Activated T-cell treated with anti-CD3 and anti-CD28 coated beads for 4 hours (primary cell): ENCODE results near the gene DNTTIP2.
"Not testable (repeated sequence)": the region's sequence is repeated elsewhere in the genome, so short reads cannot be mapped to it uniquely, and the experiment has no call there.

Experiments used
- DNase-seq: peaks from one replicate; pipeline ENCODE4 v3.0.0-alpha.2; 2020

Gene DNTTIP2

GRCh38 chr1:93874025-93874651 lies 4.9 kb downstream of the DNTTIP2 start:
- no peak for DNase-seq

- no peak for DNase-seq
Observed at GRCh38 chr1:93871366-93871765, 7.6 kb downstream of the DNTTIP2 start.

DNA sequence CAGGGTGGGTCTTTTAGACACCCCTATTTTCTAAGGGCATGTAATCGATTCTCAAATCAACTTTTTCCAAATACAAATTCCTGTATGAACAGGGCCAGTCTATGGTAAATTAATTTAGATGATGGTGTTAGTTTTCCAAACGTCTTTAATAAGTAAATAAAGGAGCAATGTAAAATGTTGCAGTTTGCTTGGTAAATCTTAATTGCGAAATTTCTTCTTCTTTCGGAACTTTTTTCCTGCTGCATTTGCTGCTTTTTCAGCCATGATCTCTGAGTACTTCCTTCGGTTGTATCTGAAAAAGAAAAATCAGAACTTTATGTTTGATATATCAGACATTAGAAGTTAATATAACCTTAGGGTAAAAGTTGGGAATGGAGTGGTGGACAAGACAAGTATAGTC lies 9.4 kb downstream of the DNTTIP2 start:
- DNase-seq = no peak

- DNase-seq = not testable (repeated sequence)
Observed at GRCh38 chr1:93868492-93868891, 10.5 kb downstream of the DNTTIP2 start.

DNA sequence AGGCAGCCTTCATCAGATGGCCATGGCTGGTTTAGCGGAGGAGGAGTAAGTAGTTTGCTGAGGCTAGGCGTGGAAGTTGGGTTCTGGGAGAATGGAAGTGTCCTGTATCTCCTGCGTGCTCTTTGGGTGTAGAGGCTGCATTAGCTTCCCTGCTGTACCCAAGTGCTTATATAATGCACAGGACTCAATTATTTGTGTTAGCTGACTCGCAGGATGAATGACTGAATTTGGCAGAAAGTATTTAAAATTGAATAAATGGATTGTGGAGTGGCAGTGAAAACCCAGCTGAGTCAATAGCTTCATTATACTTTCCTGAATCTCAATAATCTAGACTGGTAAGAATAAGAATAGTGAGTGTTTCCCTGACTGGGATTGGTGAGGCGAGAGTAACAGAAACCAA lies 13.8 kb downstream of the DNTTIP2 start:
- DNase-seq = no peak

DNA sequence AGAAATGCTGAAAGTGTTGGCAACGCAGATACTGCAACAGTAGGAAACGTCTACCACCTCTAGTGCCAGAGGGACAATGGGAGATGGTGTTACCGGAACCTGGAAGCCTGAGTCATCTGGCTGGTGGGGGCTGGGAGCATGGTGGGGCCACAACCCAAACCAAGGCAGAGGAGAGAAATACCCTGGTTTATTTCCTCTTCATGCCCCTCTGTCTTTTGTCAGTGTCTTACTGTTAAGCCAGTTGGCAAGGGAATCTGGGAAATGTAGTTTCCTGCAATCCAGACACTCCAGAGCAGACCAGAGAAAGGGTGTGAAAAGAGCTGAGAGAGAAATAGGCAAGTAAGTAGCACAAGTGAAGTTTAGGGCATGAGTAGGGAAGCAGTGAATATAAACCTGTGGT lies 14.8 kb downstream of the DNTTIP2 start:
- no peak for DNase-seq

GRCh38 chr1:93857653-93858052 lies 21.4 kb downstream of the DNTTIP2 start:
- not testable (repeated sequence) for DNase-seq

- not testable (repeated sequence) for DNase-seq
Observed at GRCh38 chr1:93855983-93856382, 23.0 kb downstream of the DNTTIP2 start.

GRCh38 chr1:93853940-93854339 lies 25.1 kb downstream of the DNTTIP2 start:
- no peak for DNase-seq

- DNase-seq = no peak
Observed at GRCh38 chr1:93851878-93852277, 27.1 kb downstream of the DNTTIP2 start.

GRCh38 chr1:93851327-93851712 lies 27.7 kb downstream of the DNTTIP2 start:
- no peak for DNase-seq

GRCh38 chr1:93850687-93851326 lies 28.2 kb downstream of the DNTTIP2 start:
- peak; percentile 28 for DNase-seq

- no peak for DNase-seq
Observed at GRCh38 chr1:93848350-93848883, 30.6 kb downstream of the DNTTIP2 start.

GRCh38 chr1:93847811-93848288 lies 31.2 kb downstream of the DNTTIP2 start:
- peak; percentile 62 for DNase-seq

- peak; percentile 84 for DNase-seq
Observed at GRCh38 chr1:93846992-93847810, 31.8 kb downstream of the DNTTIP2 start.

DNA sequence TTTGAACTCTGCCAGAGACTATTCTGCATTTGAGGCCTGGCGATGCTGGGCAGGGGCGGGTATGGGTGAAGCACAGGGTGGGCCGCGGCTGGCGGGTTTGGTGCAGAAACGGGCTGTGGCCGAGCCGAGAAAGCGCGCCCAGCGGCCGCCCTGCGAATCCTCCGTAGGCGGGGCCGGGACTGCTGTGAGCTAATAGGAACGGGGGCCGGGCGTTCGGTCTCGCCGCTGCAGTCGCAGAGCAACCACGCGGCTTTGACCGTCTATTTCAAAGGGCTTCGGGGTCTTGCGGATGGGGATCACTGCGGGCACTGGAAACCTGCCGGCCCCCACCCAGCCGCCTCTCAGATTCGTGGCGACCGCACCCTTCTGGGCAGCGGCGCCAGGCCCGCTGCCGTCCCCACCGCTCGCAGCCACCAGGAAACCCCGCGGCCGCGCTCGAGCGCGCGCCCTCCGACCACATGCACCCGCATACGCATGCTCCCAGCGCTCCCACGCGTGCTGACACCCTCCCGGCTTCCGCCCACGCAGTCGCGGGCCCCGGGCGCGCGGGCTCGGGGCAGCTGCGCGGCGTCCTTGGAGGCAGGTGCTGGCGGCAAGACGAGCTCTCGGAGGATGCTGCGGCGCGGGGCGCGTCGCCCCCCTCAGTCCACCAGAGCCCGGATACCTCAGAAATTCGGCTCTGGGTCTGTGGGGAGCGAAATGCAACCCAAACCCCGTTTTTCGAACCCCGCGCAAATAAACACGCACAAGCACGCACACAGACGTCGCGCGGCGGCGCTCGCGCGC lies 32.6 kb downstream of the DNTTIP2 start:
- DNase-seq = peak; percentile 87

GRCh38 chr1:93845538-93846205 lies 33.3 kb downstream of the DNTTIP2 start:
- no peak for DNase-seq

DNA sequence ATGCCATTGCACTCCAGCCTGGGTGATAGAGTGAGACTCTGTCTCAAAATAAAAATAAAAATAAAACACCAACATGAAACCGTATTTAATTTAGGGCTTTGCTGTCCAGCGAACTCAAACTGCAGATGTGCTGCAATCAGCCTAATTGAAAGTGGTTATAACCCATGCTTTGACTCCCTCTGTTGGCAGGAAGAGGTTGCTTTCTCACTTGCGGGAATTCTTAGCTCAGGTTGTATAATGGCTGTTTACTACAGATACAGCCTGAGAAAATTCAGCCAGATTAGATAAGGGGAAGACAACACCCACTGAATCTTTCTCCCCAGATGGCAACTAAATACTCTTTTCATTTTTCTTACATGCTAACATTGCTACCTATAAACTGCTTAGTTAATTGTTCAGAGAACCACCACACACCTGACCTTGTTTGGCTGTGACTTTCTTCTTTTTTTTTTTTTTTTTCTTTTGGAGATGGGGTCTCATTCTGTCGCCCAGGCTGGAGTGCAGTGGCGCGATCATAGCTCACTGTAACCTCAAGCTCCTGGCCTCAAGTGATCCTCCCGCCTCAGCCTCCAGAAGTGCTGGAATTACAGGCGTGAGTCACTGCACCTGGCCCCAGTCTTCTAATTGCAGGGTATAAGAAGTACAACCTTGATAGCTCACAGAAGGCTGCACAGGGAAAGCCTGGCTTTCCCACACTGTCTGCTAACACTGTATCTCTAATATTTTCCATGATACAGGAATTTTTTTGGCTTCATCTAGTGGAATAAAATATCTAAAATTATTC lies 34.6 kb downstream of the DNTTIP2 start:
- DNase-seq = peak; percentile 23

DNA sequence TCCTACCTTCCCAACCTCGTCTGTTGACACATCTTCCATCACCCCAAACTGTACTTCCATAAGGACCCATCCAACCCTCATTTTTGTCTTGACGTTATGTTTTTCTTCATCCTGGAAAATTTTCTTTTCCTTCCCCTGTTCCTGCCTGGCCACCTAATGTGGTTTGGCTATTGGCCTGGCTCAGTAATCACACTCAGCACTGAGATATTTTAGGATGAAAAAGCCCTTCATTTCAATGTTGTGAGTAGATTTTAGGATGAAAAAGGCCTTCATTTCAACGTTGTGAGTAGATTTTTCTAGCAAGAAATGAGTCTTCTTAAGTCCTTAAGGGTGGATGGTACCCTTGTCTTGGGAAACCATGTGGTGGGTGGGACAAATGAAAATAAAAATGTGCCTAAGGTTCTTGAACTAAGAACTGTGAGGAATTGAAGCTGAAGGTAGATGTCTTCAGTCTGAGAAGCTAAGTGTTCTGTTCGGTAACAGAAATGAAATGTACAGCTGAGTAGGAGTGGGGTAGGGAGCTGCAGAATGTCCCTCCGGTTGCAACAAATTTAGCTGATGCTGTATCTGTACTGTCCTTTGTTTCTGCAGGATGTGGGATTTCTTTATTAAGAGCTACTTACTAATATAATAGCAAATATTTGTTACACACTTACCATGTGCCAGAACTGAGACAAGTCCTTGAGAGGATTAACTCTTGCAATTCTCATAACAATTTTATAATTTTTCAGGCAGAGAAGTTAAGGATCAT lies 36.1 kb downstream of the DNTTIP2 start:
- DNase-seq = no peak

DNA sequence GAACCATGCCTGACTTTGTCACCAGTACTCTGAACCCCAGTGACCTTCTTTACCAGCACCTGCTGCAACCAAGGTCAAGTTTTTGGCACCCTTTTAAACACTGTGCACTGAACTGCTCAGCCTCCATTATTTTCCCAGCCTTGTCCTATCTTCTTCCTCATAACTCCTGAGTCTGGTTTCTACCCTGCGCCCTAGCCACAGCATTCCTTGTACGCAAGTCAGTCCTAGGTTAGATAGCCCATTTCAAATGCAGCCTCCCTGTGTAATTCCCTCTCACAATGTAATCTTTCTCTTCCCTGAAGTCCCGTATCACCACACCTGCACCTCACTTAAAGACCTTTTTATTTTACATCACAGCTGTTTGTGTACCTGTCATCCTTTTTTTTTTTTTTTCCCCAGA lies 37.2 kb downstream of the DNTTIP2 start:
- DNase-seq = no peak
